Left forelimb (tissue), 1 donor: Measurements from ENCODE around the gene TFIP11.
"Not testable (repeated sequence)": the region's sequence is repeated elsewhere in the genome, so short reads cannot be mapped to it uniquely, and the experiment has no call there.

Source experiments
- DNase-seq: peaks from one replicate; pipeline ENCODE4 v3.0.0-alpha.2; 2018; ENCODE audit warnings: low spot score

TFIP11 gene

DNA sequence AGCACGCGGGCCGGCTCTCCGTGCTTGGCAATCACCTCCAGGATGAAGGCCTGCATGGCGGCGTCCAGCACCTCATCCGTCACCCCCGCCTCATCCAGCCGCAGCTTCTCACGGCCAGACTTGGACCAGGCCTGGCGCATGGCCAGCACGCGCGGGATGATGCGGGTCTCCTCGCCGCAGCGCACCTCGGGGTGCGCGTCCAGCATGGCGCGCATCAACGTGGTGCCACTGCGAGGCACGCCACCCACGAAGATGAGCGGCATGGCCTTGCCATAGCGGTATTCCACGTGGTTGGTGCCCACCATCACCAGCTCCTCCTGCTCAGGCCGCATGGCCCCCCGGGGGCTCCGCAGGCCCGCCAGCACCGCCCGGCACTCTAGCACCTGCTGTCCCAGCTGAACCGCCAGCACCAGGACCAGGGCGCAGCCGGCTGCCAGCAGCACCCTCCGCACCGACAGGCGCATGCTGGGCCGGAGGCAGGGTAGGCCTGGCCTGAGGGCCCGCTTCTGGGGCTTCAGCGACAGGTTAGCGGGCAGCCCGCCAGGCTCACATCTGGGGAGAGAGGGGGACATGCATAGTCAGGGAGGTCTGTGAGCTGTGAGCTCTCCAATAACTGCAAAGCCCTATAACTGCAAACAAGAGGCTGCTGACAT, 29.0 kb upstream of the TFIP11 start:
- no peak for DNase-seq

DNA sequence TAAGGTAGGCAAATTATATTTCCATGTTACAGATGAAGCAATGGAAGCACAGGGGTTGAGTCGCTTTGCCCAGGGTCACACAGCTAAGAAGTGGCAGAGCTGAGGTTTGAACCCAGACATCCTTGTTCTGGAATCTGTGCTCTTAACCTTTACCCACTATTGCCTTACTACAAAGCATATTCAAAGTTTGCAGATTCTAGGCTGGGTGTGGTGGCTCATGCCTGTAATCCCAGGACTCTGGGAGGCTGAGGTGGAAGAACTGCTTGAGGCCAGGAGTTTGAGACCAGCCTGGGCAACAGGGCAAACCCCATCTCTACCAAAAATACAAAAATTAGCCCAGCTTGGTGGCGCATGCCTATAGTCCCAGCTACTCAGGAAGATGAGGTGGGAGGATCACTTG, 27.8 kb upstream of the TFIP11 start:
- DNase-seq = no peak

- no peak for DNase-seq
Measured at GRCh38 chr22:26536762-26537134, 24.5 kb upstream of the TFIP11 start.

DNA sequence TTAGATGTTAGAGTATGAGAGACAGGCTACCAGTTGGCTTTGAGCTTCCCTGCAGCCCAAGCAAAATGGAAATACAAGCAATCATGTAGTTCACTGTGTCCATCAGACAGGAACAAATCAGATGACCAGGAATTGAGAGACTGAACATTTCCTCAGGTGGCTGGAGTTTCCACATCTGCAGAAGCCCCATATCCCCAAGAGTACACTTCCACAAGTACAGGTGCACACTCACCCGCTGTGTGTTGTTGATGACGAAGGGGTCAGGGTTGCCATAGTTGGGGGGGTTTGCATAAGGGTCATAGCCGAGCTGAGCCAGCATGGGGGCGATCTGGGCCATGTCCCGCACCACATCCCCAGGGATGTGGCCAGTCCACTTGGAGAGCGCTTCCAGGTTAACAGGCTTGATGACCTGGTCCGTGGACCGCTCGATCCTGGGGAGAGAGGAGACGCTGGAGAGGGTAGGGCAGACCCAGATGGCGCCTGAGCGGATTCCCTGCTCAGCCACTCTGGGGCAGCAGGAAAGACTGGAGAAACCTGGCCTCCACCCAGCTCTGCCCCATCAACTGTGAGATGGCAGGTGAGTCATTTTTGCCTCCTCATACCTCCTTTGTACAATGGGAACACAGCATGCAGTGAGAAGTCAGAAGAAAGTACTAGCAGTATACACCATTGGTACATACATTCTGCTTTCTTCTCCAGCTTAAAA, 23.9 kb upstream of the TFIP11 start:
- no peak for DNase-seq

GRCh38 chr22:26535603-26535908, 23.3 kb upstream of the TFIP11 start:
- no peak for DNase-seq

GRCh38 chr22:26534874-26535602, 22.8 kb upstream of the TFIP11 start:
- no peak for DNase-seq

GRCh38 chr22:26534171-26534855, 22.0 kb upstream of the TFIP11 start:
- DNase-seq = no peak

GRCh38 chr22:26529345-26529744, 17.1 kb upstream of the TFIP11 start:
- no peak for DNase-seq

DNA sequence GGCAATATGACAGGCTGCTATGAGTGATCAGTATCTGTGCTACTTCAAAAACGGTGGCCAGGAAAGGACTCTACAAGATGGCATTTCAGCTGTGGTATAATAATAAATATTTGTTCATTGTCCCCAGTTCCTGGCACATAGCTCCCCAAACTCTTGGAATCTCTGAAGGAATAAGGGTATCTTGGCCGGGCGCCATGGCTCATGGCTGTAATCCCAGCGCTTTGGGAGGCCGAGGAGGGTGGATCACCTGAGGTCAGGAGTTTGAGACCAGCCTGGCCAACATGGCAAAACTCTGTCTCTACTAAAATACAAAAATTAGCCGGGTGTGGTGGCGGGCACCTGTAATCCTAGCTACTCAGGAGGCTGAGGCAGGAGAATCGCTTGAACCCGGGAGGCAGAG, 16.2 kb upstream of the TFIP11 start:
- DNase-seq = not testable (repeated sequence)

GRCh38 chr22:26527574-26528465, 15.5 kb upstream of the TFIP11 start:
- no peak for DNase-seq

DNA sequence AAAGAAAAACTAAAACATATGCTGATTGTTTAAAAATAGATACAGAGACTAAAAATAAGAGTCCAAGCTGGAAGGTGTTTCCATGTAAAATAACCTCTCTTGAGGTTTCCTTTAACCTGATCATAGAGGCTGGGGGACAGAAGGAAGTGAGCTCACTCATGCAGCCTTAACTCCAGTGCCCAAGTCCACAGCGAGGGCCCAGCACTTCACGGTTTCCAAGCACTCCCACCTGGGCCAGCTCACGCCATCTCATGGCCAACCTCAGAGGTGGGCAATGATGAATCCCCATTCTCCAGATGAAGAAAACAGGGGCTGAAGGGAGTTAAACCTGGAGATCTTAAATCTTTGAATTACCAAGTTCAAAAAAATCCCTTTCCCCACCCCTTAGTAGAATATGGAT, 14.9 kb upstream of the TFIP11 start:
- no peak for DNase-seq

DNA sequence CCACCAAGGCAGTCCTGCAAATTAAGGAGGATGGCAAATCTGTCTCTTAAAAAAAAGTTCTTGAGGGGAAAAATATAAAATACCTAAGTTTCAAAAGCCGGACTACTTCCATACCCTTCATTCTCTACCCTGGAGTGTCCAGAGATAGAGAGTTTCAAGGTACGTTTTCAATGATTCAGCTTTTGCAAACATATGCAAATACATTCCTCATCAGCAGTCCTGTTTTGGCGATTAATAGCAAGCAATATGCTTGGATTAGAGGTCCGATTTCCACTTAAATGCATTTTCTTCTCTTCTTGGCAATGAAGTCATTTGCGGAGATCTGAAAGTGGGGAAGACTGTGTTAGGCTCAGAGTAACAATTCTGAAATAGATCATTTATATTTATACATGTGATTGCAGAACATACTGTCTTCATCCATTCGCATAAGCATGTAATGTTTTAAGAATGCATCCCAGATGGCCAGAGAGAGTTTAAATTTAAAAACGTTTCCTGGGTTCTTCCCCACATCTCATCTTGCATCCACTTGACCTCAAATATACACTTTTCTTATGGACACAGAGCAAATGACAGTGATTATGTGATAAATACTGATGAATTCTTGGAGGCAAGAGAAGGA, 13.8 kb upstream of the TFIP11 start:
- DNase-seq = no peak

GRCh38 chr22:26524870-26525269, 12.6 kb upstream of the TFIP11 start:
- no peak for DNase-seq

DNA sequence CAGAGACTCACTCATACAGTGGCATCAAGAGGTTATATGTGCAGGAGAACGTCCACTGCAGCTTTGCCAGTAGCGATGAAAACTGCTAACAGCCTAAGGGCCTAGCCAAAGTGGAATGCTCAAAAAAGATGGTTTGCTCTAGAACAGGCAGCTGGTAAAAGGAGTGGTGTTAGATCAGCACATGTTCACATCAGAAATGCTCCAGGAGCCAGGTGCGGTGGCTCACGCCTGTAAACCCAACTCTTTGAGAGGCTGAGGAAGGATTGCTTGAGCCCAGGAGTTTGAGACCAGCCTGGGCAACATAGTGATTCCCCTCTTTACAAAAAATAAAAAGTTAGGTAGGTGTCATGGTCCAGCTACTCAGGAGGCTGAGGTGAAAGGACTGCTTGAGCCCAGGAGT, 10.3 kb upstream of the TFIP11 start:
- DNase-seq = no peak

GRCh38 chr22:26522012-26522411, 9.7 kb upstream of the TFIP11 start:
- DNase-seq = no peak

- DNase-seq = no peak
Measured at GRCh38 chr22:26517429-26517828, 5.2 kb upstream of the TFIP11 start.

- DNase-seq = no peak
Measured at GRCh38 chr22:26516503-26516902, 4.2 kb upstream of the TFIP11 start.

DNA sequence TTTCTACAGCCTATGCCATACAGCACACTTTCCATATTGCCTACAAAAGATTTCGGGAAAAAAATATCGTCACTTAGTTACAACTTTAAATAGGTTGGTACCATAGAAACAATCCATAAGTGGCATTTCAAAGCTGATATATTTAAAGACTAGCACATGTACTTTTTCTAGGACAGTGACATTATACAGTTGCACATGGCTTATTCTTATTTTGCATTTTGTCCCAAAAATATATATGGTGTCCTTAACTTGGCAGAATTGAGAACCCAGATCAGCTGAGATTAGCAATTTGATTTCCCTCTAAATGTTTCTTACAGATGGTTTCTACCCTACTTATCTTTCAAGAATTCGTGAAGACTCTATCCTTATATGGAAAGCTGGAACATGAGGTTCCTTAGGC, 3.7 kb upstream of the TFIP11 start:
- no peak for DNase-seq

DNA sequence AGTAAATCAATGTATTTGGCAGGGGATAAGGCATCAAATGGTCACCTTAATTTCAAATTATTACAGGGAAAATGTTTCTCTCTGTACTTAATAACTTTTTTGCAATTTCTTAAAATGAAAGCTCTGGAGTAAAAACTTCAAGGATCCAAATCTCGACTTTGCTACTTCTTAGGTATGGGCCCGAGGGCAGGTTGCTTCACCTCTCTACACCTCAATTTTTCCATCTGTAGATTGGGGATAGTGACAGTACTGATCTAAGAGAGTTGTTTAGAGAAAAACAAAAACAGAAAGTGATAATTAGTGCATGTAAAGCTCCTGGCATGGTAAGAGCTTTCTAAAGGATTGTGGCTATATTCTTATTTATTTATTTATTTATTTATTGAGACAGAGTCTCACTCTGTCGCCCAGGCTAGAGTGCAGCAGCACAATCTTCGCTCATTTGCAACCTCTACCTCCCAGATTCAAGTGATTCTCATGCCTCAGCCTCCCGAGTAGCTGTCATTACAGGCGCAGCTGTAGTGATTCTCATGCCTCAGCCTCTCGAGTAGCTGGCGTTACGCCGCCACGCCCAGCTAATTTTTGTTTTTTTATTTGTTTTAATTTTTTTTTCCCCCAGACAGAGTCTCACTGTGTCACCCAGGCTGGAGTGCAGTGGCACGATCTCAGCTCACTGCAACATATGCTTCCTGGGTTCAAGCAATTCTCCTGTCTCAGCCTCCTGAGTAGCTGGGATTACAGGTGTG, 2.3 kb upstream of the TFIP11 start:
- DNase-seq = no peak

DNA sequence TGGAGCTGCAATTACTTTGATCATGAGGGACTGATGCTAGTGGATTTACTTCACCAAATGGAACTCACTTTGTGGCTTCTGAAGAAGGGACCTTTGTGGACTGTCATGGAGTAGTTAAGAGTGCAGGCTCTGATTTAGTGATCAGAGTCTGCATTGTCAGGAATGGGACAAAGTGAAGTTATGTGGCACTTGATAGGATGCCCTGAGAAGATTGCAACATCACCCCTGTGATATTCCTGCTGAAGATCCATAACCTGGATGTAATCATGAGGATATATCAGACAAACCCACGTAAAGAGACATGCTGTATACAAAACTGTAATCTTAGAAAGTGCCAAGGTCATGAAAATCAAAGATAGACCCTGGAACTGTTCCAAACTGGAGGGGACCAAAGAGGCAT, 1.6 kb upstream of the TFIP11 start:
- DNase-seq = no peak

DNA sequence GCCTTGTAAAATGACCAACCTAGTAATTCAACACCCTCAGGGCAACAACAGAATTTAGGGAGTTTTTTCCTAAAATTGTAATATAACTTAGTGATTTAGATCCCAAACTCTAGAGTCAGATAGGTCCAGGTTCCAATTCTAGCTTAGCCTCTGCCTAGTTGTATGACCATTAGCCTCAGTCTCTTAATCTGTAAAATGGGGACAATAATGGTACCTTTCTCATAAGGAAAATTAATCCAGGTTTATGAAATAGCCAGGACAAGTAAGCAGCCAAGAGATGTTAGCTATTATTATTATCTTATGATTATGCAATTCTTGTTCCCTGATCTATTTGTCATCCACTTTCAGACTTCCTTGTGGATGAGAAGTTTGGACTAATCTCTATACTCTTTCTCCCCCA, 4.1 kb downstream of the TFIP11 start:
- no peak for DNase-seq
